SK-N-SH treated with all-trans-retinoic acid at 6 μM for 48 hours (cell line): Measurements from ENCODE around the gene IGF2R.

Experiments used
- ATAC-seq: fragments of 200-7000 bp; cut with Tn5 transposase; 3 replicates; pipeline ENCODE4 v1.9.1; 2020; ENCODE audit warnings: mild to moderate bottlenecking, moderate library complexity
- ARNTL ChIP-seq: fragments of 450-650 bp; formaldehyde crosslinking; IDR thresholded peaks from 2 replicates; pipeline ENCODE4 v1.5.0; 2020; ENCODE audit warnings: low read depth, mild to moderate bottlenecking, moderate library complexity, borderline replicate concordance
- BACH2 ChIP-seq: fragments of 250-450 bp; sonication (Bioruptor Pico); IDR thresholded peaks from 2 replicates; pipeline ENCODE4 v1.9.0; 2021; ENCODE audit warnings: mild to moderate bottlenecking, borderline replicate concordance
- GLIS3 ChIP-seq: fragments of 250-450 bp; sonication (Bioruptor Pico); IDR thresholded peaks from 2 replicates; pipeline ENCODE4 v1.5.0; 2020; ENCODE audit warnings: mild to moderate bottlenecking, moderate library complexity
- ISL1 ChIP-seq: fragments of 250-450 bp; sonication (Bioruptor Pico); IDR thresholded peaks from 2 replicates; pipeline ENCODE4 v2.1.2; 2022; ENCODE audit warnings: mild to moderate bottlenecking, moderate library complexity
- OSR1 ChIP-seq: fragments of 250-450 bp; sonication (Bioruptor Pico); IDR thresholded peaks from 2 replicates; pipeline ENCODE4 v1.8.0; 2022; ENCODE audit warnings: moderate library complexity, mild to moderate bottlenecking, inconsistent platforms
- PPARA ChIP-seq: fragments of 250-450 bp; sonication (Bioruptor Pico); IDR thresholded peaks from 2 replicates; pipeline ENCODE4 v1.5.0; 2020; ENCODE audit warnings: mild to moderate bottlenecking, borderline replicate concordance
- RARB ChIP-seq: fragments of 250-450 bp; sonication (Bioruptor Pico); IDR thresholded peaks from 2 replicates; pipeline ENCODE4 v1.8.0; 2021; ENCODE audit warnings: mild to moderate bottlenecking, moderate library complexity
- SNAI2 ChIP-seq: fragments of 250-450 bp; sonication (Bioruptor Pico); IDR thresholded peaks from 2 replicates; pipeline ENCODE4 v1.5.0; 2020; ENCODE audit warnings: mild to moderate bottlenecking, moderate library complexity
- TOX ChIP-seq: fragments of 250-450 bp; sonication (Bioruptor Pico); IDR thresholded peaks from 2 replicates; pipeline ENCODE4 v1.8.0; 2021; ENCODE audit warnings: mild to moderate bottlenecking, moderate library complexity, borderline replicate concordance
- TSHZ2 ChIP-seq: fragments of 250-450 bp; sonication (Bioruptor Pico); IDR thresholded peaks from 2 replicates; pipeline ENCODE4 v1.5.0; 2020; ENCODE audit warnings: mild to moderate bottlenecking, moderate library complexity
- ZFP3 ChIP-seq: fragments of 250-450 bp; sonication (Bioruptor Pico); IDR thresholded peaks from 2 replicates; pipeline ENCODE4 v1.5.0; 2020; ENCODE audit warnings: mild to moderate bottlenecking, moderate library complexity
- ZFP30 ChIP-seq: fragments of 450-650 bp; formaldehyde crosslinking; IDR thresholded peaks from 2 replicates; pipeline ENCODE4 v1.5.0; 2022; ENCODE audit warnings: mild to moderate bottlenecking, moderate library complexity
- ZNF565 ChIP-seq: fragments of 450-650 bp; formaldehyde crosslinking; conservative IDR thresholded peaks from 2 replicates; pipeline ENCODE4 v1.5.0; 2020; ENCODE audit warnings: low read depth, mild to moderate bottlenecking, moderate library complexity
- ZNF8 ChIP-seq: fragments of 450-650 bp; formaldehyde crosslinking; IDR thresholded peaks from 2 replicates; pipeline ENCODE4 v1.5.0; 2020; ENCODE audit warnings: mild to moderate bottlenecking, moderate library complexity
- TF ChIP-seq, protein P1 (sequence below): fragments of 250-450 bp; sonication (Bioruptor Pico); IDR thresholded peaks from 2 replicates; pipeline ENCODE4 v1.8.0; 2020; ENCODE audit warnings: mild to moderate bottlenecking, moderate library complexity, borderline replicate concordance

The IGF2R gene

GRCh38 chr6:159976686-159977254, 7.9 kb downstream of the IGF2R start (continued):
- no peak for TF ChIP-seq TSHZ2 (CRISPR knock-in tag)
- no peak for TF ChIP-seq OSR1

GRCh38 chr6:159977255-159977903, 8.5 kb downstream of the IGF2R start:
- peak; percentile 9; the same call in 2 of the 3 replicates for ATAC-seq
- TF ChIP-seq SNAI2 (no peak), GLIS3 (CRISPR knock-in tag) (no peak), BACH2 (no peak), ZNF565 (no peak), ISL1 (CRISPR knock-in tag) (no peak), ARNTL (no peak), ZNF8 (CRISPR knock-in tag) (no peak), ZFP3 (CRISPR knock-in tag) (no peak), TOX (CRISPR knock-in tag) (no peak), PPARA (CRISPR knock-in tag) (no peak)
- TF ChIP-seq, protein P1, sequence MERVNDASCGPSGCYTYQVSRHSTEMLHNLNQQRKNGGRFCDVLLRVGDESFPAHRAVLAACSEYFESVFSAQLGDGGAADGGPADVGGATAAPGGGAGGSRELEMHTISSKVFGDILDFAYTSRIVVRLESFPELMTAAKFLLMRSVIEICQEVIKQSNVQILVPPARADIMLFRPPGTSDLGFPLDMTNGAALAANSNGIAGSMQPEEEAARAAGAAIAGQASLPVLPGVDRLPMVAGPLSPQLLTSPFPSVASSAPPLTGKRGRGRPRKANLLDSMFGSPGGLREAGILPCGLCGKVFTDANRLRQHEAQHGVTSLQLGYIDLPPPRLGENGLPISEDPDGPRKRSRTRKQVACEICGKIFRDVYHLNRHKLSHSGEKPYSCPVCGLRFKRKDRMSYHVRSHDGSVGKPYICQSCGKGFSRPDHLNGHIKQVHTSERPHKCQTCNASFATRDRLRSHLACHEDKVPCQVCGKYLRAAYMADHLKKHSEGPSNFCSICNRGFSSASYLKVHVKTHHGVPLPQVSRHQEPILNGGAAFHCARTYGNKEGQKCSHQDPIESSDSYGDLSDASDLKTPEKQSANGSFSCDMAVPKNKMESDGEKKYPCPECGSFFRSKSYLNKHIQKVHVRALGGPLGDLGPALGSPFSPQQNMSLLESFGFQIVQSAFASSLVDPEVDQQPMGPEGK = no peak

DNA sequence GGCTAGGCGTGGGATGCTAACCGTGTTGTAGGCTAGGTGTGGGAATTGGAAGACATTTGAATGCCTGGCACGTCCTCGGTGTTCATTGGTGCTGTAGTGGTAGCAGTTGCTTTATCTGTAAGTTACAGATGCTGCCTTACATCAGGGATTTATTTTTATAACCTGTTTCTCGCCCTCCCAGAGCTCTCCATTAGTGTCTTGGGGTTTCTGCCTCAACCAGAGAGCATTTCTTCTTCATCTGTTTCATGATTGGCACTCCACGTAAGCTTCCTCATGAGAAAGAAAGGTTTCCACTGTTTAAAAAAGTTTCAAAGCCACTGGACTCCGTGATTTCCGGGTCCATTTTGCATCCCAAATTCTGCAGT, 9.0 kb downstream of the IGF2R start:
- ATAC-seq = no peak
- TF ChIP-seq OSR1 = no peak

GRCh38 chr6:159978291-159979135, 9.6 kb downstream of the IGF2R start:
- no peak for ATAC-seq
- TF ChIP-seq ZNF8 (CRISPR knock-in tag) = no peak

- ATAC-seq = peak; percentile 29; the same call in 1 of the 3 replicates
- TF ChIP-seq ZNF565 (no peak), ZNF8 (CRISPR knock-in tag) (no peak), OSR1 (no peak), RARB (CRISPR knock-in tag) (no peak), ZFP3 (CRISPR knock-in tag) (no peak), ZFP30 (CRISPR knock-in tag) (no peak), TSHZ2 (CRISPR knock-in tag) (no peak), BACH2 (no peak)
- TF ChIP-seq, protein P1 = no peak
- TF ChIP-seq, all 23 proteins: peak for 0
These were observed 10.4 kb downstream of the IGF2R start for GRCh38 chr6:159979136-159979874.
